H9 (cell line): ENCODE results near the gene ETV4. TPM values are rescaled to one million over a fixed set of nuclear protein-coding genes. Genes with fewer than 3 reads are reported as not detected.

Experiments used
- DNase-seq: peaks from one replicate; pipeline ENCODE4 v3.0.0-alpha.2; 2017
- H2AFZ ChIP-seq: one replicate; pipeline ENCODE4 v1.6.1; 2013; ENCODE audit warnings: mild to moderate bottlenecking, low read length, control low read depth, moderate library complexity
- H2AK5ac ChIP-seq: 2 replicates; pipeline ENCODE4 v1.6.1; 2013; ENCODE audit warnings: low read length, control low read depth, mixed read lengths; ENCODE audit not compliant: insufficient read length
- H2BK120ac ChIP-seq: one replicate; pipeline ENCODE4 v1.6.1; 2013; ENCODE audit warnings: low read depth, mild to moderate bottlenecking, low read length, control low read depth, inconsistent platforms; ENCODE audit not compliant: poor library complexity, severe bottlenecking
- H2BK12ac ChIP-seq: 2 replicates; pipeline ENCODE4 v1.6.1; 2013; ENCODE audit warnings: low read length, control low read depth, mixed read lengths, low read depth; ENCODE audit not compliant: insufficient read length
- H2BK15ac ChIP-seq: 2 replicates; pipeline ENCODE4 v1.6.1; 2013; ENCODE audit warnings: low read depth, low read length, control low read depth
- H2BK20ac ChIP-seq: one replicate; pipeline ENCODE4 v1.6.1; 2013; ENCODE audit warnings: low read depth, mild to moderate bottlenecking, low read length, control low read depth, inconsistent platforms; ENCODE audit not compliant: poor library complexity, severe bottlenecking
- H2BK5ac ChIP-seq: 2 replicates; pipeline ENCODE4 v1.6.1; 2013; ENCODE audit warnings: low read length, control low read depth, mixed read lengths; ENCODE audit not compliant: insufficient read length
- H3K14ac ChIP-seq: 2 replicates; pipeline ENCODE4 v1.6.1; 2013; ENCODE audit warnings: low read length, control low read depth; ENCODE audit not compliant: insufficient read depth
- H3K18ac ChIP-seq: 2 replicates; pipeline ENCODE4 v1.6.1; 2013; ENCODE audit warnings: low read depth, mild to moderate bottlenecking, mixed read lengths, low read length, control low read depth; ENCODE audit not compliant: insufficient read length
- H3K23ac ChIP-seq: 2 replicates; pipeline ENCODE4 v1.6.1; 2013; ENCODE audit warnings: low read length, control low read depth, mixed read lengths, low read depth; ENCODE audit not compliant: insufficient read length
- H3K23me2 ChIP-seq: 2 replicates; pipeline ENCODE4 v1.6.1; 2013; ENCODE audit warnings: low read depth, mild to moderate bottlenecking, mixed read lengths, low read length, control low read depth; ENCODE audit not compliant: insufficient read length, poor library complexity, severe bottlenecking
- H3K27ac ChIP-seq: 2 replicates; pipeline ENCODE4 v1.5.1; 2013; ENCODE audit warnings: low read length, control low read depth, mixed read lengths, low read depth; ENCODE audit not compliant: insufficient read length
- H3K27me3 ChIP-seq: 2 replicates; pipeline ENCODE4 v1.6.1; 2013; ENCODE audit warnings: low read length, control low read depth, inconsistent platforms; ENCODE audit not compliant: insufficient read depth
- H3K4ac ChIP-seq: 2 replicates; pipeline ENCODE4 v1.6.1; 2013; ENCODE audit warnings: low read depth, mild to moderate bottlenecking, control low read depth, inconsistent platforms, low read length, moderate library complexity
- H3K4me1 ChIP-seq: 2 replicates; pipeline ENCODE4 v1.6.1; 2013; ENCODE audit warnings: low read length, control low read depth, inconsistent platforms; ENCODE audit not compliant: insufficient read depth
- H3K4me2 ChIP-seq: 2 replicates; pipeline ENCODE4 v1.6.1; 2013; ENCODE audit warnings: low read length, control low read depth, mixed read lengths; ENCODE audit not compliant: insufficient read length, insufficient read depth
- H3K56ac ChIP-seq: 2 replicates; pipeline ENCODE4 v1.6.1; 2013; ENCODE audit warnings: low read depth, mild to moderate bottlenecking, mixed read lengths, low read length, control low read depth; ENCODE audit not compliant: insufficient read length
- H3K79me1 ChIP-seq: 2 replicates; pipeline ENCODE4 v1.6.1; 2013; ENCODE audit warnings: low read depth, mild to moderate bottlenecking, moderate library complexity, low read length, control low read depth, inconsistent platforms; ENCODE audit not compliant: insufficient read depth, poor library complexity, severe bottlenecking
- H3K79me2 ChIP-seq: 2 replicates; pipeline ENCODE4 v1.6.1; 2013; ENCODE audit warnings: low read length, control low read depth, inconsistent platforms; ENCODE audit not compliant: insufficient read depth
- H3K9ac ChIP-seq: 2 replicates; pipeline ENCODE4 v1.6.1; 2013; ENCODE audit warnings: low read length, control low read depth, mixed read lengths; ENCODE audit not compliant: insufficient read length; ENCODE audit errors: extremely low read depth
- H3K9me3 ChIP-seq: one replicate; pipeline ENCODE4 v1.6.1; 2013; ENCODE audit warnings: low read depth, low read length, inconsistent platforms; ENCODE audit not compliant: control insufficient read depth
- H3T11ph ChIP-seq: one replicate; pipeline ENCODE4 v1.6.1; 2013; ENCODE audit warnings: mild to moderate bottlenecking, low read length, control low read depth, inconsistent platforms
- H4K20me1 ChIP-seq: one replicate; pipeline ENCODE4 v1.6.1; 2013; ENCODE audit not compliant: control insufficient read depth, insufficient read length, insufficient read depth
- H4K5ac ChIP-seq: 2 replicates; pipeline ENCODE4 v1.6.1; 2013; ENCODE audit warnings: low read depth, mild to moderate bottlenecking, mixed read lengths, low read length, control low read depth; ENCODE audit not compliant: insufficient read length
- H4K8ac ChIP-seq: replicated peaks from 2 replicates; pipeline ENCODE4 v1.6.1; 2013; ENCODE audit warnings: low read length, control low read depth, mixed read lengths, low read depth; ENCODE audit not compliant: insufficient read length
- H4K91ac ChIP-seq: 2 replicates; pipeline ENCODE4 v1.6.1; 2013; ENCODE audit warnings: low read depth, mild to moderate bottlenecking, moderate library complexity, mixed read lengths, low read length, control low read depth; ENCODE audit not compliant: insufficient read length
- H3K27ac Mint-ChIP-seq, 3 experiments: 2 replicates in 2 of 3; 3 replicates in 1 of 3; pipeline ENCODE4 v1.8.0; 2020 to 2021; ENCODE audit warnings: mixed read lengths in 3 of 3, mild to moderate bottlenecking in 1 of 3, moderate library complexity in 1 of 3
- H3K27me3 Mint-ChIP-seq: 2 replicates; pipeline ENCODE4 v1.8.0; 2021; ENCODE audit warnings: low read depth, mild to moderate bottlenecking, moderate library complexity, mixed read lengths
- H3K36me3 Mint-ChIP-seq, 3 experiments: 2 replicates in 2 of 3; 3 replicates in 1 of 3; pipeline ENCODE4 v1.8.0; 2020 to 2021; ENCODE audit warnings: low read depth in 3 of 3, mixed read lengths in 3 of 3; ENCODE audit not compliant: insufficient read depth in 1 of 3
- H3K4me1 Mint-ChIP-seq, 2 experiments: 2 replicates each; pipeline ENCODE4 v1.8.0; 2020; ENCODE audit warnings: mixed read lengths in 2 of 2
- H3K4me3 Mint-ChIP-seq, 2 experiments: 2 replicates in 1 of 2; 3 replicates in 1 of 2; pipeline ENCODE4 v1.8.0; 2020 to 2021; ENCODE audit warnings: mild to moderate bottlenecking in 2 of 2, mixed read lengths in 2 of 2, moderate library complexity in 1 of 2
- H3K9me3 Mint-ChIP-seq, 2 experiments: 2 replicates in 1 of 2; 3 replicates in 1 of 2; pipeline ENCODE4 v1.8.0; 2020; ENCODE audit warnings: mild to moderate bottlenecking in 2 of 2, mixed read lengths in 2 of 2, moderate library complexity in 1 of 2
- whole genome bisulfite sequencing: extraction: QIAGEN DNeasy Blood & Tissue Kit; methylation state at CpG from one replicate; pipeline ENCODE4 v1.1.7; 2013; ENCODE audit warnings: missing lambda C conversion rate, low lambda C conversion rate, mixed read lengths; ENCODE audit not compliant: insufficient read length; ENCODE audit errors: extremely low coverage; 5-methylcytosine and 5-hydroxymethylcytosine counted together
- total RNA-seq: library from RNA; stranded (reverse); gene quantifications from 2 replicates; pipeline ENCODE4 v1.2.1, GENCODE V29; 2021
- TF ChIP-seq, protein P1 (sequence below): fragments of 200-600 bp; sonication (generic); conservative IDR thresholded peaks from 3 replicates; pipeline ENCODE4 v1.8.0; 2021; ENCODE audit warnings: antibody characterized with exemption, mild to moderate bottlenecking

The ETV4 gene
- total RNA-seq, 1 experiment from 2014 or later = 74.4 TPM

DNA sequence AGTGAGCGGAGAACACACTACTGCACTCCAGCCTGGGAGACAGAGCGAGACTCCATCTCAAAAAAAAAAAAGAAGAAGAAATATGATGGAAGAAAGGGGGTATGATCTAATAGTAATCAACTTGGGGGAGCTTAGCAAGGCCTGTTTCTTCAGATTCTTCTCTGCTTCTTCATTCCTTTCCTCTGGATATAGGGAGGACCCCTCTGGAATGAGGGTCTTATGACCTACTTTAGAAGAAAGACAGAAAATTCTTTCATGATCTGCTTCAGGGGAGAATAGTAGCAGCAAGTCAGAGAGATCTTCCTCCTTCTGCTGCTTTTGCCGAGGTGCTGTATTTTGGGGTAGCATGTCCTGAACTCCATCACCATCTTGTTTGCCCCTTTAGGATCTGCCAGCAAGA is 44.9 kb upstream of the ETV4 start:
- Mint-ChIP-seq H3K9me3 (peaks cover 0 to 8% of the 10 kb centered on the region in 2 experiments; a peak in 3 of 5 replicates), H3K4me1 (peaks cover 12 to 24% of the 10 kb centered on the region in 2 experiments), H3K27me3 (no peaks in the 10 kb centered on the region; the same call in 1 of the 2 replicates), H3K36me3 (peaks cover 0 to 4% (median 0%) of the 10 kb centered on the region in 3 experiments; a peak in 3 of 7 replicates), H3K4me3 (no peak overlapping the region), H3K27ac (peak overlapping the region in 1 of 3 experiments; percentile 62; a peak in 1 of 7 replicates)
- Histone ChIP-seq H2BK12ac (no peak overlapping the region), H2BK20ac (no peak overlapping the region), H3K27ac (no peak overlapping the region), H2AFZ (no peak overlapping the region), H3T11ph (no peak overlapping the region), H2AK5ac (no peak overlapping the region), H3K18ac (no peak overlapping the region), H3K4me1 (no peaks in the 10 kb centered on the region), H2BK120ac (no peak overlapping the region), H2BK5ac (no peak overlapping the region), H3K23me2 (no peaks in the 10 kb centered on the region), H3K27me3 (no peaks in the 10 kb centered on the region), H4K91ac (no peak overlapping the region), H3K4ac (no peak overlapping the region), H3K9me3 (no peaks in the 10 kb centered on the region), H4K8ac (no peak overlapping the region), H3K56ac (no peak overlapping the region), H4K20me1 (no peaks in the 10 kb centered on the region), H2BK15ac (no peak overlapping the region), H4K5ac (no peak overlapping the region), H3K9ac (no peak overlapping the region), H3K14ac (no peak overlapping the region), H3K23ac (no peak overlapping the region), H3K79me1 (no peaks in the 10 kb centered on the region), H3K79me2 (no peaks in the 10 kb centered on the region), H3K4me2 (no peak overlapping the region)
- TF ChIP-seq, protein P1, sequence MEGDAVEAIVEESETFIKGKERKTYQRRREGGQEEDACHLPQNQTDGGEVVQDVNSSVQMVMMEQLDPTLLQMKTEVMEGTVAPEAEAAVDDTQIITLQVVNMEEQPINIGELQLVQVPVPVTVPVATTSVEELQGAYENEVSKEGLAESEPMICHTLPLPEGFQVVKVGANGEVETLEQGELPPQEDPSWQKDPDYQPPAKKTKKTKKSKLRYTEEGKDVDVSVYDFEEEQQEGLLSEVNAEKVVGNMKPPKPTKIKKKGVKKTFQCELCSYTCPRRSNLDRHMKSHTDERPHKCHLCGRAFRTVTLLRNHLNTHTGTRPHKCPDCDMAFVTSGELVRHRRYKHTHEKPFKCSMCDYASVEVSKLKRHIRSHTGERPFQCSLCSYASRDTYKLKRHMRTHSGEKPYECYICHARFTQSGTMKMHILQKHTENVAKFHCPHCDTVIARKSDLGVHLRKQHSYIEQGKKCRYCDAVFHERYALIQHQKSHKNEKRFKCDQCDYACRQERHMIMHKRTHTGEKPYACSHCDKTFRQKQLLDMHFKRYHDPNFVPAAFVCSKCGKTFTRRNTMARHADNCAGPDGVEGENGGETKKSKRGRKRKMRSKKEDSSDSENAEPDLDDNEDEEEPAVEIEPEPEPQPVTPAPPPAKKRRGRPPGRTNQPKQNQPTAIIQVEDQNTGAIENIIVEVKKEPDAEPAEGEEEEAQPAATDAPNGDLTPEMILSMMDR = no peak
- no CpG with 5 or more reads among the region's 3 CpGs for WGBS
- DNase-seq = no peak
